IMR-90 (cell line): ENCODE measurements around the gene SEMA6C. TPM values are rescaled to one million over a fixed set of nuclear protein-coding genes. Genes with fewer than 3 reads are reported as not detected.

Experiments used
- ATAC-seq: fragments of 200-7000 bp; cut with Tn5 transposase; 2 replicates; pipeline ENCODE4 v1.9.1; 2020; ENCODE audit warnings: low read depth, mild to moderate bottlenecking, moderate library complexity
- BruUV-seq: library from RNA; stranded (reverse); fragments of 400-500 nt; replicated peaks from 2 replicates; lab custom pipeline; 2021; lab: Mats Ljungman, UMichigan
- CTCF ChIA-PET: fragments of 300-600 bp; formaldehyde crosslinking; extraction: SDS; loops from one replicate; lab custom pipeline; 2021; ENCODE audit warnings: antibody characterized with exemption; lab: Yijun Ruan, JAX
- POLR2A ChIA-PET: fragments of 300-600 bp; sonication (Branson Sonifier 250); formaldehyde crosslinking; loops from one replicate; lab custom pipeline; 2022; ENCODE audit warnings: antibody characterized with exemption; ENCODE audit not compliant: unreplicated experiment; lab: Charles Lee
- DNase-seq: peaks from one replicate; pipeline ENCODE4 v3.0.0; 2013
- H2AFZ ChIP-seq: replicated peaks from 2 replicates; pipeline ENCODE3; 2013; ENCODE audit warnings: low read length, mild to moderate bottlenecking; ENCODE audit not compliant: poor library complexity
- H2AK5ac ChIP-seq: 2 replicates; pipeline ENCODE4 v1.6.1; 2013; ENCODE audit warnings: low read depth, low read length, inconsistent platforms
- H2AK9ac ChIP-seq: replicated peaks from 2 replicates; pipeline ENCODE3; 2013; ENCODE audit warnings: mild to moderate bottlenecking, low read depth, low read length, moderate library complexity; ENCODE audit not compliant: poor library complexity
- H2BK120ac ChIP-seq: 2 replicates; pipeline ENCODE4 v1.6.1; 2013; ENCODE audit warnings: low read depth, low read length, inconsistent platforms
- H2BK15ac ChIP-seq: 3 replicates; pipeline ENCODE4 v1.6.1; 2013; ENCODE audit warnings: low read depth, low read length, inconsistent platforms
- H2BK20ac ChIP-seq: 2 replicates; pipeline ENCODE4 v1.6.1; 2013; ENCODE audit warnings: low read depth, mild to moderate bottlenecking, inconsistent platforms, low read length, moderate library complexity
- H2BK5ac ChIP-seq: 2 replicates; pipeline ENCODE4 v1.6.1; 2013; ENCODE audit warnings: mild to moderate bottlenecking, low read depth, low read length, inconsistent platforms; ENCODE audit not compliant: poor library complexity, severe bottlenecking
- H3K14ac ChIP-seq: replicated peaks from 2 replicates; pipeline ENCODE4 v1.6.1; 2013; ENCODE audit warnings: low read depth, low read length, inconsistent platforms
- H3K18ac ChIP-seq: 2 replicates; pipeline ENCODE4 v1.6.1; 2013; ENCODE audit warnings: low read depth, low read length, control low read depth
- H3K23ac ChIP-seq: 2 replicates; pipeline ENCODE4 v1.6.1; 2013; ENCODE audit warnings: low read depth, low read length, inconsistent platforms
- H3K27ac ChIP-seq: 2 replicates; pipeline ENCODE4 v1.5.1; 2013; ENCODE audit warnings: mild to moderate bottlenecking, control low read depth, low read length; ENCODE audit not compliant: insufficient read depth
- H3K27me3 ChIP-seq: 2 replicates; pipeline ENCODE4 v1.6.1; 2013; ENCODE audit warnings: low read length; ENCODE audit not compliant: control insufficient read depth, insufficient read depth
- H3K36me3 ChIP-seq: 2 replicates; pipeline ENCODE4 v1.6.1; 2013; ENCODE audit warnings: low read length, mixed read lengths; ENCODE audit not compliant: control insufficient read depth, insufficient read depth
- H3K4ac ChIP-seq: 2 replicates; pipeline ENCODE4 v1.6.1; 2013; ENCODE audit warnings: low read depth, low read length, inconsistent platforms
- H3K4me1 ChIP-seq: 2 replicates; pipeline ENCODE4 v1.6.1; 2013; ENCODE audit warnings: low read length, mixed read lengths; ENCODE audit not compliant: control insufficient read depth, insufficient read depth
- H3K4me2 ChIP-seq: 2 replicates; pipeline ENCODE4 v1.6.1; 2013; ENCODE audit warnings: low read depth, mild to moderate bottlenecking, control low read depth, low read length, moderate library complexity
- H3K4me3 ChIP-seq: 2 replicates; pipeline ENCODE4 v1.5.1; 2013; ENCODE audit warnings: low read depth, mild to moderate bottlenecking, control low read depth, low read length, moderate library complexity; ENCODE audit not compliant: insufficient read depth
- H3K56ac ChIP-seq: 2 replicates; pipeline ENCODE4 v1.6.1; 2013; ENCODE audit warnings: low read length, inconsistent platforms; ENCODE audit not compliant: insufficient read depth; ENCODE audit errors: extremely low read depth
- H3K79me1 ChIP-seq, 2 experiments: 2 replicates each; pipeline ENCODE4 v1.6.1; 2013; ENCODE audit warnings: low read length in 2 of 2, inconsistent platforms in 1 of 2, low read depth in 1 of 2
- H3K9ac ChIP-seq: 2 replicates; pipeline ENCODE4 v1.6.1; 2013; ENCODE audit warnings: low read depth, low read length, control low read depth
- H3K9me1 ChIP-seq: 2 replicates; pipeline ENCODE4 v1.6.1; 2013; ENCODE audit warnings: low read length, inconsistent platforms; ENCODE audit not compliant: insufficient read depth
- H3K9me3 ChIP-seq: 2 replicates; pipeline ENCODE4 v1.6.1; 2013; ENCODE audit warnings: low read length; ENCODE audit not compliant: control insufficient read depth, insufficient read depth
- H4K20me1 ChIP-seq: 2 replicates; pipeline ENCODE4 v1.6.1; 2013; ENCODE audit warnings: low read length, inconsistent platforms; ENCODE audit not compliant: insufficient read depth
- H4K5ac ChIP-seq: 2 replicates; pipeline ENCODE4 v1.6.1; 2013; ENCODE audit warnings: mild to moderate bottlenecking, low read depth, low read length, control low read depth
- H4K8ac ChIP-seq, 2 experiments: 2 replicates each; pipeline ENCODE4 v1.6.1; 2013; ENCODE audit warnings: low read depth in 2 of 2, low read length in 2 of 2, control low read depth in 1 of 2, inconsistent platforms in 1 of 2
- H4K91ac ChIP-seq: 2 replicates; pipeline ENCODE4 v1.6.1; 2013; ENCODE audit warnings: low read depth, low read length, inconsistent platforms; ENCODE audit not compliant: insufficient read depth
- BHLHE40 ChIP-seq: fragments of 150-350 bp; IDR thresholded peaks from 2 replicates; pipeline ENCODE4 v1.6.1; 2016; ENCODE audit warnings: mild to moderate bottlenecking, low read depth, low read length
- CEBPB ChIP-seq: IDR thresholded peaks from 2 replicates; pipeline ENCODE4 v1.6.1; 2012; ENCODE audit warnings: low read depth, low read length, improper control_type of control experiment
- CHD1 ChIP-seq: IDR thresholded peaks from 2 replicates; pipeline ENCODE4 v1.6.1; 2012; ENCODE audit warnings: low read depth, low read length, improper control_type of control experiment
- MXI1 ChIP-seq: IDR thresholded peaks from 2 replicates; pipeline ENCODE4 v1.6.1; 2012; ENCODE audit warnings: low read depth, mild to moderate bottlenecking, low read length, moderate library complexity, borderline replicate concordance
- NFE2L2 ChIP-seq: fragments of 150-350 bp; IDR thresholded peaks from 2 replicates; pipeline ENCODE4 v1.6.1; 2016; ENCODE audit warnings: low read depth, mild to moderate bottlenecking, low read length
- POLR2A ChIP-seq: IDR thresholded peaks from 2 replicates; pipeline ENCODE4 v1.6.1; 2012; ENCODE audit warnings: mild to moderate bottlenecking, low read depth, low read length
- RAD21 ChIP-seq: IDR thresholded peaks from 2 replicates; pipeline ENCODE4 v1.6.1; 2012; ENCODE audit warnings: low read length, improper control_type of control experiment
- RCOR1 ChIP-seq: IDR thresholded peaks from 2 replicates; pipeline ENCODE4 v1.6.1; 2012; ENCODE audit warnings: mild to moderate bottlenecking, low read length, improper control_type of control experiment; ENCODE audit not compliant: insufficient replicate concordance
- RFX5 ChIP-seq: IDR thresholded peaks from 2 replicates; pipeline ENCODE4 v1.8.0; 2012; ENCODE audit warnings: low read depth, mild to moderate bottlenecking, low read length, moderate library complexity
- SMC3 ChIP-seq: fragments of 150-350 bp; IDR thresholded peaks from 2 replicates; pipeline ENCODE4 v1.6.1; 2016; ENCODE audit warnings: low read depth, mild to moderate bottlenecking, antibody characterized with exemption, low read length, moderate library complexity
- WGBS, 2 experiments: methylation state at CpG; one replicate each; pipeline versions ENCODE4 v1.1.5 to v1.1.7; 2013; ENCODE audit warnings: missing lambda C conversion rate in 2 of 2; ENCODE audit not compliant: insufficient read length in 1 of 2; ENCODE audit errors: extremely low coverage in 2 of 2; 5-methylcytosine and 5-hydroxymethylcytosine counted together
- dilution Hi-C: fragments of 300-500 bp; cut with HindIII; formaldehyde crosslinking; loops from one replicate; pipeline ENCODE4 v1.14.3; 2018; ENCODE audit warnings: low sequenced_read_pairs; ENCODE audit not compliant: unreplicated experiment
- in situ Hi-C: fragments of 300-500 bp; cut with MboI; formaldehyde crosslinking; loops from 3 replicates; pipeline ENCODE4 v1.14.3; 2019; ENCODE audit warnings: low sequenced_read_pairs, inconsistent platforms, mixed read lengths
- intact Hi-C: fragments of 100-400 bp; cut with micrococcal nuclease; formaldehyde crosslinking; loops from 2 replicates; pipeline ENCODE4 v1.10.0; 2022
- polyA plus RNA-seq, 3 experiments: library from polyadenylated mRNA; depleted of rRNA; stranded (reverse); fragments of >200 nt; gene quantifications; 2 replicates each; pipeline ENCODE4 v1.2.3, GENCODE V29; 2012; ENCODE audit warnings: low replicate concordance in 1 of 3
- total RNA-seq: library from RNA; depleted of rRNA; stranded (reverse); fragments of >200 nt; gene quantifications from 2 replicates; pipeline ENCODE4 v1.2.3, GENCODE V29; 2012
- TF ChIP-seq, protein P1 (sequence below): conservative IDR thresholded peaks from 2 replicates; pipeline ENCODE4 v1.5.1; 2012; ENCODE audit warnings: mild to moderate bottlenecking, low read depth, low read length, improper control_type of control experiment
- TF ChIP-seq, protein P2 (sequence below): fragments of 150-350 bp; IDR thresholded peaks from 2 replicates; pipeline ENCODE4 v1.6.1; 2016; ENCODE audit warnings: low read depth, mild to moderate bottlenecking, low read length, moderate library complexity, borderline replicate concordance

SEMA6C gene
- total and polyA plus RNA-seq, 2 of the 4 experiments (the other 2 are of a cell fraction), result 0.36 to 2.0 TPM

DNA sequence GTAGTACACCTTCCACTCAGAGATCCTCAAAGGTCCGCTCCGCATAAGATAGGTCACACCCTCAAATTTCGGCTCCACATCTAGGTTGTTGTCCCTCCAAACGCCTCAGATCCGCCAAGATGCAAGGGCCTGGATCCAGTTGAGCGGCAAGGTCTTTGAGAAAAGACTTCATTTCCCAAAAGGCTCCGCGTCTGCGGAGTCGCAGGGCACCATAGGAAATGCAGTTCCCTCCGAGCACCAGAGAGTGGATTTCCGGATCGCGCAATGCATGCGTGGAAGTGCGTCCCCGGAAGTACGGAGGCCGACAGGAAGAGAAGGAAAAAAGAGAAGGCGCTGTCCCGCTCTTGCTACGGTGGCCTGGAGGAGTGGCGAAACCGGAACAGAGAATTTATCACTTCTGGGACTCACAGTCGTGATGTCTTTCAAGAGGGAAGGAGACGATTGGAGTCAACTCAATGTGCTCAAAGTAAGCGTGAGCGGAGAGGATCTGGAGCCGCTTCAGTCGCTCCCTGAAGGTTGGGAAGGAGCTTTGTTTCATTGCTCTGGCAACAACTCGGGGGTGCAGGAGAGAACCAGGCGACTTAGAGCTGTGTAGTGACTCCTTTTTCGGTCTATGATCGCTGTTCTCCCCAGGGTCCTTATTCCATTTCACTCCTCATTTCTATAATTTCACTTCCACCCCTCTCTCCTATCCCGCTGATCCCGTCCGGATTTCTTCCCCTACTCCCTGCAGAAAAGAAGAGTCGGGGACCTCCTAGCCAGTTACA is 19.5 kb upstream of the SEMA6C start, which contains the start of the genes LYSMD1 and SCNM1:
Gene LYSMD1, minus strand, starts transcription at position 165 of the 767 bp plus-strand sequence. CDS start 644 bp downstream, outside the sequence.
Gene SCNM1, plus strand, starts transcription at position 407 of the 767 bp plus-strand sequence. Its CDS starts 9 bp downstream, at position 416.
- Histone ChIP-seq H2BK5ac (peak within 1 kb of the TSS; percentile 80), H3K23ac (peak within 1 kb of the TSS; percentile 97), H4K20me1 (no peaks in the 10 kb centered on the region), H2AFZ (peak within 1 kb of the TSS; percentile 94), H3K9ac (peak within 1 kb of the TSS; percentile 90), H2BK15ac (peak within 1 kb of the TSS; percentile 35; the same call in 1 of the 3 replicates), H3K56ac (peak within 1 kb of the TSS; percentile 87), H4K91ac (peak within 1 kb of the TSS; percentile 71), H2BK20ac (no peak within 1 kb of the TSS), H3K14ac (peak within 1 kb of the TSS; percentile 99), H2AK9ac (peak within 1 kb of the TSS; percentile 97), H4K5ac (peak within 1 kb of the TSS; percentile 86), H2AK5ac (peak within 1 kb of the TSS; percentile 62), H3K27ac (peak within 1 kb of the TSS; percentile 78), H3K4me1 (peaks cover 4% of the 10 kb centered on the region), H3K9me1 (no peaks in the 10 kb centered on the region), H3K4ac (peak within 1 kb of the TSS; percentile 98), H3K18ac (peak within 1 kb of the TSS; percentile 73), H3K79me1 (peaks cover 10 to 43% of the 10 kb centered on the region in 2 experiments), H3K36me3 (peaks cover 24% of the 10 kb centered on the region), H3K4me2 (peak within 1 kb of the TSS; percentile 84), H2BK120ac (peak within 1 kb of the TSS; percentile 64), H3K27me3 (no peaks in the 10 kb centered on the region), H3K9me3 (no peaks in the 10 kb centered on the region), H4K8ac (peak within 1 kb of the TSS; percentile 79 to 99), H3K4me3 (peak within 1 kb of the TSS; percentile 65)
- TSS peak; percentile 80 for BruUV-seq
- dilution Hi-C loops, result no loop called here
- ATAC-seq (peak; percentile 92), DNase-seq (peak; percentile 99)
- CTCF ChIA-PET, result interaction anchor here (0.7 kb wide), 1 partner anchor 66 kb away, joined by 3 read pairs; no protein-coding TSS in a partner anchor
- TF ChIP-seq BHLHE40, result no peak
- TF ChIP-seq, protein P1, sequence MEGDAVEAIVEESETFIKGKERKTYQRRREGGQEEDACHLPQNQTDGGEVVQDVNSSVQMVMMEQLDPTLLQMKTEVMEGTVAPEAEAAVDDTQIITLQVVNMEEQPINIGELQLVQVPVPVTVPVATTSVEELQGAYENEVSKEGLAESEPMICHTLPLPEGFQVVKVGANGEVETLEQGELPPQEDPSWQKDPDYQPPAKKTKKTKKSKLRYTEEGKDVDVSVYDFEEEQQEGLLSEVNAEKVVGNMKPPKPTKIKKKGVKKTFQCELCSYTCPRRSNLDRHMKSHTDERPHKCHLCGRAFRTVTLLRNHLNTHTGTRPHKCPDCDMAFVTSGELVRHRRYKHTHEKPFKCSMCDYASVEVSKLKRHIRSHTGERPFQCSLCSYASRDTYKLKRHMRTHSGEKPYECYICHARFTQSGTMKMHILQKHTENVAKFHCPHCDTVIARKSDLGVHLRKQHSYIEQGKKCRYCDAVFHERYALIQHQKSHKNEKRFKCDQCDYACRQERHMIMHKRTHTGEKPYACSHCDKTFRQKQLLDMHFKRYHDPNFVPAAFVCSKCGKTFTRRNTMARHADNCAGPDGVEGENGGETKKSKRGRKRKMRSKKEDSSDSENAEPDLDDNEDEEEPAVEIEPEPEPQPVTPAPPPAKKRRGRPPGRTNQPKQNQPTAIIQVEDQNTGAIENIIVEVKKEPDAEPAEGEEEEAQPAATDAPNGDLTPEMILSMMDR, result peak; percentile 5; the same call in 1 of the 2 replicates
- TF ChIP-seq RFX5, result no peak
- TF ChIP-seq SMC3, result no peak
- TF ChIP-seq POLR2A, result peak; percentile 87
- peak; percentile 93; the same call in 1 of the 2 replicates for TF ChIP-seq CHD1
- no peak for TF ChIP-seq NFE2L2
- peak; percentile 74 for TF ChIP-seq CEBPB
- TF ChIP-seq MXI1, result peak; percentile 72; the same call in 1 of the 2 replicates
- TF ChIP-seq RAD21, result no peak
- no peak for TF ChIP-seq RCOR1
- TF ChIP-seq, protein P2, sequence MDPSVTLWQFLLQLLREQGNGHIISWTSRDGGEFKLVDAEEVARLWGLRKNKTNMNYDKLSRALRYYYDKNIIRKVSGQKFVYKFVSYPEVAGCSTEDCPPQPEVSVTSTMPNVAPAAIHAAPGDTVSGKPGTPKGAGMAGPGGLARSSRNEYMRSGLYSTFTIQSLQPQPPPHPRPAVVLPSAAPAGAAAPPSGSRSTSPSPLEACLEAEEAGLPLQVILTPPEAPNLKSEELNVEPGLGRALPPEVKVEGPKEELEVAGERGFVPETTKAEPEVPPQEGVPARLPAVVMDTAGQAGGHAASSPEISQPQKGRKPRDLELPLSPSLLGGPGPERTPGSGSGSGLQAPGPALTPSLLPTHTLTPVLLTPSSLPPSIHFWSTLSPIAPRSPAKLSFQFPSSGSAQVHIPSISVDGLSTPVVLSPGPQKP, result peak; percentile 77
- intact Hi-C loops, result no loop called here
- in situ Hi-C loops, result no loop called here
- 0% methylated on average over 23 of the region's 38 CpGs; no CpG with 5 or more reads in 1 of the 2 experiments for WGBS, 2 experiments
- POLR2A ChIA-PET, result interaction anchor here (0.5 to 0.6 kb wide), 2 partner anchors 15 to 110 kb away, joined by 4 to 5 read pairs; no protein-coding TSS in a partner anchor
